C1 segment of cervical spinal cord (tissue), 14 donors: ENCODE measurements around the gene NFKBIA.
"Not testable (repeated sequence)": the region's sequence is repeated elsewhere in the genome, so short reads cannot be mapped to it uniquely, and the experiment has no call there.

Experiments used
- DNase-seq, 14 donors: peaks; one replicate each; lab custom pipeline; 2025; lab: John Stamatoyannopoulos, UW

NFKBIA gene

GRCh38 chr14:35409595-35409994 lies 5.0 kb upstream of the NFKBIA start:
- DNase-seq = no peak

DNA sequence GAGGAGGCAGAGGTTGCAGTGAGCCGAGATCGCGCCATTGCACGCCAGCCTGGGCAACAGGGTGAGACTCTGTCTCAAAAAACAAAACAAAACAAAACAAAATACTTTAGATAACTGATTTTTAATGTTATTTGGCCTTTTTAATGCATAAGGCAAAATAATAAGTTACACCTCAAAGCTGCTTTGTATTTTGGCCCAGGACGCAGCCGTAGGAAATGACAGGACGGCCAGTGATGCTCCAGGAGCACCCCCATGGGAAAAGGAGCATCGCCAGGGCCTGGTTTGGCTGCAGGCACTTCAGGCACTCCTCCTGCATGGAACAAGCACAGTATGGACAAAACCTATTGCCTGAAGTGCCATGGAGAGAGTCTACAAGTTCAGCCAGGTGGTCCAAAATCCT lies 3.5 kb upstream of the NFKBIA start:
- no peak for DNase-seq

GRCh38 chr14:35407306-35407630 lies 2.7 kb upstream of the NFKBIA start:
- DNase-seq = no peak

DNA sequence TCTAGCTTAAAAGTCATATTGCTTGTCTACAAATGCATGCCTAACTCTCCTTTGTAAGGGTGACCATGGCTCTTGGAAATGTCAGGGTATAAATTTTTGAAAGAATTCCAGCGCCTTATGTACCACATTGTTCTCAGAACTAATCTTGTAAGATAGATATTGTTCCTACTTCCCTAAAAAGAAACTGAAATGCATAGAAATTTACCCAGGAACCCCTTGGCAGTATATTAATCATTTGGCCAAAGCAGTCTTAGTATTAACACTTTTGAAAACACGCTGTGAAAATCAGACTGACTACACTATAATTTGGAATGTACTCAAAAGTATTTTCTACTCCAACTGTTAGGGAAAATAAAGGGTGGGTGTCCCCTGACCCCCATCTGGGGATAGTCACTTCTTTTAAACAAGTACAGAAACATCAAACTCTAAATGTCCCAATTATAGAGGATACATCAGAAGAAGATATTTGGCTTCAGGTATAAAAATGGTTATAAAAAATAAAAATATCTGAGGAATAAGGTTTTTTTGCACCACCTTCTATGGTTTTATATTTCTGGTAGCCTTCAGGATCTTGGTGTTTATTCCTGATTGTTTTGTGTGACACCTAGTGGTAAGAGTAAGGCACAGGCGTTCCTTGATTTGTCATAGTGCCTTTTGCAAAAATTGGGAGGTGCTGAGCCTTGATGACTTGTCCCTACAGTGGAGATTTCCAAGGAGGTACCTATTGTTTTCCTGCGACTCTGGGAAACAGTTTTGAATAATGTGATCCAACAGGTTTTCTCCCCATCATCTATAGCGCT lies 2.2 kb upstream of the NFKBIA start:
- peak in 2 of 14 donors; percentile 24 to 64 for DNase-seq

GRCh38 chr14:35406090-35406489 lies 1.5 kb upstream of the NFKBIA start:
- no peak for DNase-seq

GRCh38 chr14:35405304-35405996 lies 901 bp upstream of the NFKBIA start:
- DNase-seq = peak in 1 of 14 donors; percentile 52

GRCh38 chr14:35403603-35404448 lies 723 bp downstream of the NFKBIA start:
- DNase-seq = peak; percentile 40 to 96 (median 90)

DNA sequence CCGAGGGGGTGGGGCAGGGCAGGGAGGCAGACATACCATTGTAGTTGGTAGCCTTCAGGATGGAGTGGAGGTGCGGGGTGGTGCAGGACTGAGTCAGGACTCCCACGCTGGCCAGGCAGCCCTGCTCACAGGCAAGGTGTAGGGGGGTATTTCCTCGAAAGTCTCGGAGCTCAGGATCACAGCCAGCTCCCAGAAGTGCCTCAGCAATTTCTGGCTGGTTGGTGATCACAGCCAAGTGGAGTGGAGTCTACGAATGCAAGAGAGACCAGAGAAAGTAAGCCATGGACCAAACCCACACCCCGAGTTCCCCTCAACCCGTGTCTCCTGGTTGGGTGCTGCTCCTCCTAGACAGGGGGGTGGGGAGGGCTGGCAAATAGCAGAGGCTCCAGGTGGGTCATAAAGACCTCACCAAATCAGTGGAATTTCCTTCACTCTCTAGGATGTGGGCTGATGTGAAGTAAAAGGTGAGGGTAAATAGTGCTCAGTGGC lies 1.4 kb downstream of the NFKBIA start:
- DNase-seq = peak in 3 of 14 donors; percentile 24 to 56 (median 30)

- DNase-seq = no peak
Measured at GRCh38 chr14:35402323-35403113, 2.0 kb downstream of the NFKBIA start.

DNA sequence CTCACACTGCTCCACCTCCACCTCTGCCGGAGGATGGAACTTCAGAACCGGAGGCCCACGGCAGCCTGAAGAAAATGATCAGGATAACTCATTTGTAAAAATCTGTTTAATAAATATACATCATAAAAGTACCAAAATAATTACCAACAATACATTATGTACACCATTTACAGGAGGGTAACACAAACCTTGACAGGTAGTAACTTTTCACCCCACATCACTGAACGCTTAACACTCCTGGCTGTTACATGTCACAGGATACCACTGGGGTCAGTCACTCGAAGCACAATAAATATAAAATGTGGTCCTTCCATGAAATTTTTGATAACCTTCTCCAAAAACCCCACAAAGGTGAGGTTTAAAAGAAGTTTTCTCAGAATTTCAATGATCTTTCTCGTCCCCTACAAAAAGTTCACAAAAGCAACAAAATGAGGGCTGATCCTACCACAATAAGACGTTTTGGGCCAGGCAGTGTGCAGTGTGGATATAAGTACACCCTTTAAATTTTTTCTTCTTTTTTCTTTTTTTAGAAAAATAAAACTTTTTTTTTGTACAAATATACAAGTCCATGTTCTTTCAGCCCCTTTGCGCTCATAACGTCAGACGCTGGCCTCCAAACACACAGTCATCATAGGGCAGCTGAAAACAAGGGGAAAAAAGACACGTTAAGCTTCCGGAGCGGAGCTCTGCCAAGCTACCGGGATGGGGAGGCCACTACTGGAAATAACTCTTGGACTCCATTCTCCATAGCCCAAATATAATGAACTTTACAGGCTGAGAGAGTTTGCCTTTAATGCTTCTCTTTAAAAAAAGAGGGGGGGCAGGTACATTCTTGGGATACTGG lies 2.9 kb downstream of the NFKBIA start:
- DNase-seq = no peak

DNA sequence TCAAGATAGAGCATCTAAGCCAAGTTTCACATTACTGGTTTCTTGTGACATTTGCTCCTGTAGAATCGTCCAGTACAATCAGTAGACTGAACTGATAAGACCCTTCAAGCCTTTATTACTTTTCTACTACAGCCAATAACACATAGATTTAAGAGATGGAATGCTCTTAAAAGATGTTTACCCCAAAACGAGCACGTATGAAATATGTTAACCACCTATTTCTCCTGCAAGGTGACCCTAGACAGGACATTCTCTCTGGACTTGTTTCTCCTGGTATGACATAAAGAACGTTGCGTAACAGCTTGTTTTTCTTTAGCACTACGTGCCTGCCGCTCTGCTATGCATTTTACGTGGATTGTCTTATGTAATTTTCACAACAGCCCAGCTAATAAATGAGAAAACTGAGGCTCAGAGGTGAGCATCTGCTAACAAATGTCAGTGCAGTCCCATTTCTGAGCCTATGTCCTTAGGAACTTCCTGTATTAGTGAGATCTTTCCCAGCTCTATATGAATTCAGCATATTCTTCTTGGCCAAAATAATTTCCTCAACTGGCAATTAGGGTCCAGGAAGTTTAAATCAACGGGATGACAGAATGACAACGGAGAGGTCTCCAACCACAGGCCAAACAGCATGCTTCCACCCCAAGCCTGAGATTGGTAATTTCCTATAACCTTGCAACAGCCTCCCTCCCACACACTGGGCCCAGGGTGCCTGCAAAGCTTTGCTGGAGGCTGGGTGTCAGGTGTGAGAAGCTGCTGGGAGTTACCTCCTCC lies 3.7 kb downstream of the NFKBIA start:
- no peak for DNase-seq

DNA sequence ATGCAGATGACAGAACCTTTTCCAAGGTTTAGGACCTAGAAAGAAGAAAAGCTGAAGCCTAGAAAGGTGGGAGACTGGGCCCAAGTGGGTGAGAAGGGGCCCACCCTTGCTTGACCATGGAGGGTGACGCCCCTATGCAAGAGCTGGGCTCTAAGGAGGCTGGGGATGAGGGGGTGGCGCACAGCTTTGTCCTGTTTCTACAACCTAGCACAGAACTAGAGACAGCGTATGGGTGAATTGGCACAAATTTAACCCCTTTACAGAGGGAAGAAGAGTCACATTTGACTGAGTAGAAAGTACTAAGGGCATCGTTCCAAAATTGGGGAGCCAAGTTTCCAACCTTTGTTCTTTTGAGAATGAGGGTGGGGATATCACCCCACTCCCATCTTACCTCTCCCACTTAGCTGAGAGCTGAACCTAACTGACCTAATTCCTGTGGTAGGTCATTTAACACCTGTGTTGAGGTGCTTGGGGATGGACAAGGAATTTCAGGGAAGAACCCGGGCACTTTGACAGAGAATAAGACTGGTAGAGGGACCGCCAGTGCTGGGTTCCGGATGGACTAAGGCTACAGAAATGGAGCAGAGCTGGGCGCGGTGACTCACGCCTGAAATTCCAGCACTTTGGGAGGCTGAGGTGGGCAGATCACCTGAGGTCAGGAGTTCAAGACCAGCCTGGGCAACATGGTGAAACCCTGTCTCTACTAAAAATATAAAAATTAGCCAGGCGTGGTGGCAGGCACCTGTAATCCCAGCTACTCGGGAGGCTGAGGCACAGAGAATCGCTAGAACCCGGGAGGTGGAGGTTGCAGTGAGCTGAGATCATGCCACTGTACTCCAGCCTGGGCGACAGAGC lies 5.2 kb downstream of the NFKBIA start:
- DNase-seq = no peak

DNA sequence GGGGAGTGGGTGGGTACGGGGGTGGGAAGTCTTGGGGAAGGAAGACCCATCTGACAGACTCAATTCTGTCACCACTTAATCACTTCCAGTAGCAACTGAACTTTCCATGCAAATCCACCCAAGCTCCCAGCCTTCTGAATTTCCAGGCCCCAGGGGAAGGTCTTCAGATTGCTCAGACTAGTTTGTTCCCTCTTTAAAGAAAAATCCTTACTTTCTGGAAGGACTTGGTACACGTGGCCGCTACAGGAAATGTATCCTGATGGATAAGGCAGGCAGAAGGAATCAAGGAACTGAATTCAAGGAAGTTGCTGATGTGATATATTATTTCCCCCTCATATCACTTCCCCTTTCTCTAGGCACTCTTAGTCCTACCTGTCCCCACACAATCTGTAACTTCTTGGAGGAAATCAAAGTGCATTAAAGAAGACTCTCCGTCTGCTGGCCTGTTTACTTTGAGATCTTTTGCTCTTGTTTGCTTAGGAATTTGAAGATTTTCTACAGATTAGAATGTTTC lies 6.4 kb downstream of the NFKBIA start:
- no peak for DNase-seq

- not testable (repeated sequence) for DNase-seq
Measured at GRCh38 chr14:35396610-35397009, 7.9 kb downstream of the NFKBIA start.

DNA sequence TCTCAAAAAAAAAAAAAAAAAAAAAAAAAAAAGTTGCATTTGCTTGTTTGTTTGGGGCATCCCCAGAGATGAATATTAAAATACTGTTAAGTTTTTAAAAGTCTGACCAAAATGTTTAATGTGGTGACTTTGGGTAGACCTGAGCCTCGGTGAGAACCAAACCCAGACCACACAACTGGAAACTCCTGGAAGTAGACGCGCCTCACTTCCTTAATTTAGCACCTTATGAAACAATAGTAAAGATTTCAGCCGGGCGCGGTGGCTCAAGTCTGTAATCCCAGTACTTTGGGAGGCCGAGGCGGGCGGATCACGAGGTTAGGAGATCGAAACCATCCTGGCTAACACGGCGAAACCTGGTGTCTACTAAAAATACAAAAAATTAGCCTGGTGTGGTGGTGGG lies 9.3 kb downstream of the NFKBIA start:
- no peak for DNase-seq

DNA sequence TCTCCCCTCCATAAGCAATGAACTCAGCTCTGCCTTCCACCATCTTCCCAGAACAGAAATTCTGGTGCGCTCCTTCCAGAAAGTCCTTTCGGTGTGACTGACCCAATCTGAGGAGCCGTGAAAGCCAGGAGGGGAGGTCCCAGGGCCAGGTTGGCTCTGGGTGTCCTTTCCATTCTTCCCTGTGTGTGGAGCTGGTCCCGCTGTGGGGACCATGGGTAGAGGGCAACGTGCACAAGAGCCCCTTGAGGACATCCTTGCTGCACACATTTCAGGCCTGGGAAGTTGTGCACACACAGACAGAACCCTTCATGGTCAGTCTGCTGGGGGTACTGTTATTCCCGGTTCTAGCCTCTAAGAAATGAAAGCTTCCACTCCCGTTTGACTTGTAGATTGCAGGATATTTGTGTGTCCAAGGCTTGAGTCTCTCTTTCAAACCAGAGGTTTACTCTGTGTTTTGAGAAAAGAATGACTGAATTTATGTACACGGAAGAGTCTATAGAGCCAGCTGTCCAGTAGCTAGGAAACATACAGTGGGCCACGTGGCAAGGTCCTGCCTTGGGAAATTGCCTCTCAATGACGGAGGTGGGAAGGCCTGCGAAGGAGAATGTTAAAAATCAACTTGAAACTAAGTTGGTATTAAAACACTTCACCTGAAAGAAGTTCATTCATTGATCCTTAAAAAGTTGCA lies 10.1 kb downstream of the NFKBIA start:
- no peak for DNase-seq

DNA sequence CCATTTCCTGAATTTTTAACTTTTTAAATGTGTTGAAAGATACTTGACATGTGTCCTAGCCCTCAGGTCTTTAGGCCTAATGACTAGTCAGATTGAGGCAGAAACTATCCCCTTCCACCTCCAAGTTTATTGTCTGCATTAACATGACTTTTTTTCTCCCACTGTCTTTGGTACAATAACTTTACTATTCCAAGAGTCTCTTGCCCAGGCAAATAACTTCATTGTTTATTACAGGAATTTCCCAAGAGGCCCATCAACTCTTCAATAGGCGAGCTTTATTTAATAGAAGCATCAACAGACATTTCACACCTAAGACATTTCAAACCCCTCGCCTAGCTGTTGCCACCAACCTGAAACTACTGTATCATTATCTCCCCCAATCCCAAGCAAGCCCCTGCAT lies 10.7 kb downstream of the NFKBIA start:
- no peak for DNase-seq

GRCh38 chr14:35392103-35392502 lies 12.4 kb downstream of the NFKBIA start:
- no peak for DNase-seq
